SU-DHL-6 (cell line): ENCODE results near the gene COL23A1.

Experiments
- H2AFZ ChIP-seq: fragments of 200-600 bp; sonication (generic); 2 replicates; pipeline ENCODE4 v1.6.1; 2014; ENCODE audit warnings: low read depth, mild to moderate bottlenecking, moderate library complexity, mixed read lengths, antibody characterized with exemption, low read length; ENCODE audit not compliant: severe bottlenecking
- H3F3A ChIP-seq: fragments of 200-600 bp; shearing (Covaris generic); 2 replicates; pipeline ENCODE4 v1.6.0; 2016; ENCODE audit warnings: antibody characterized with exemption, mild to moderate bottlenecking; ENCODE audit not compliant: insufficient read depth
- H3K27ac ChIP-seq: fragments of 200-600 bp; sonication (generic); 2 replicates; pipeline ENCODE4 v1.5.1; 2016; ENCODE audit warnings: low read depth, mild to moderate bottlenecking, low read length, moderate library complexity, mixed read lengths
- H3K27me3 ChIP-seq: fragments of 200-600 bp; sonication (generic), shearing (Covaris generic); 2 replicates; pipeline ENCODE4 v1.6.0; 2014; ENCODE audit warnings: mild to moderate bottlenecking, low read length
- H3K36me3 ChIP-seq: fragments of 200-600 bp; sonication (generic); 2 replicates; pipeline ENCODE4 v1.6.1; 2014; ENCODE audit warnings: mild to moderate bottlenecking, low read length, mixed read lengths
- H3K4me2 ChIP-seq: fragments of 300-600, 200-600 bp; shearing (Covaris generic), sonication (generic); 2 replicates; pipeline ENCODE4 v1.6.0; 2014; ENCODE audit warnings: low read length, low read depth, mild to moderate bottlenecking; ENCODE audit not compliant: poor library complexity, severe bottlenecking
- H3K4me3 ChIP-seq: fragments of 200-600 bp; sonication (generic); 2 replicates; pipeline ENCODE4 v1.5.1; 2014; ENCODE audit warnings: antibody characterized with exemption, low read length, mild to moderate bottlenecking, mixed read lengths; ENCODE audit not compliant: insufficient read depth, poor library complexity, severe bottlenecking
- H3K79me2 ChIP-seq: fragments of 200-600 bp; sonication (generic); 2 replicates; pipeline ENCODE4 v1.6.1; 2014; ENCODE audit warnings: mild to moderate bottlenecking, low read length, moderate library complexity; ENCODE audit not compliant: insufficient read depth
- H3K9ac ChIP-seq: fragments of 200-600 bp; sonication (generic); 2 replicates; pipeline ENCODE4 v1.7.0; 2014; ENCODE audit warnings: mild to moderate bottlenecking, low read length
- H3K9me2 ChIP-seq: fragments of 200-600 bp; sonication (generic); replicated peaks from 2 replicates; pipeline ENCODE4 v1.6.1; 2014; ENCODE audit warnings: low read length; ENCODE audit not compliant: insufficient read depth
- H3K9me3 ChIP-seq: fragments of 200-600 bp; sonication (generic); 2 replicates; pipeline ENCODE4 v1.6.1; 2014; ENCODE audit warnings: low read length, mixed read lengths; ENCODE audit not compliant: insufficient read depth
- H4K20me1 ChIP-seq: fragments of 200-600 bp; sonication (generic); 2 replicates; pipeline ENCODE4 v1.6.1; 2014; ENCODE audit warnings: low read depth, mild to moderate bottlenecking, antibody characterized with exemption, low read length, moderate library complexity, mixed read lengths
- CTCF ChIP-seq: fragments of 200-600 bp; sonication (generic); IDR thresholded peaks from one replicate; pipeline ENCODE4 v1.5.1; 2017; ENCODE audit warnings: antibody characterized with exemption, mild to moderate bottlenecking, low read length, moderate library complexity; ENCODE audit not compliant: insufficient read depth, poor library complexity, severe bottlenecking
- EZH2phosphoT487 ChIP-seq: fragments of 200-600 bp; sonication (generic), shearing (Covaris generic); conservative IDR thresholded peaks from 2 replicates; pipeline ENCODE4 v1.6.1; 2018; ENCODE audit warnings: mild to moderate bottlenecking, antibody characterized with exemption, low read length, moderate library complexity, mixed read lengths

Gene COL23A1

DNA sequence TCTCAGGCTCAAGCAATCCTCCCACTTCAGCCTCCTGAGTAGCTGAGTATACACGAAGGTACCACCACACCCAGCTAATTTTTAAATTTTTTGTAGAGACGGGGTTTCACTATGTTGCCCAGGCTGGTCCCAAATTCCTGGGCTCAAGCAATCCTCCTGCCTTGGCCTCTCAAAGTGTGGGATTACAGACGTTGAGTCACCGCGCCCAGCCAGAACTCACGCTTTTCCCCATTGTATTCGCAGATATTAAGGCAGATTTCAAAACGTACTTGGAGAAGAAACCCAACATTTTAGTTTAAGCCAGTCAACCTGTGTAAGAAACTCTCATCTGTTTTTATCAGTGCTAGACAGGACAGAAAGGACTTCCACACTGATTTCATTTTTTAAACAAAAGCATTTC lies 26.6 kb downstream of the COL23A1 start:
- Histone ChIP-seq H2AFZ (no peak overlapping the region), H3K4me2 (no peak overlapping the region), H3F3A (no peaks in the 10 kb centered on the region), H3K9me2 (no peaks in the 10 kb centered on the region), H3K27ac (no peak overlapping the region), H3K36me3 (no peaks in the 10 kb centered on the region), H3K79me2 (no peaks in the 10 kb centered on the region), H4K20me1 (no peaks in the 10 kb centered on the region), H3K4me3 (no peak overlapping the region), H3K9me3 (no peaks in the 10 kb centered on the region), H3K27me3 (no peaks in the 10 kb centered on the region), H3K9ac (no peak overlapping the region)
- no peak for TF ChIP-seq CTCF
- no peak for TF ChIP-seq EZH2phosphoT487

- Histone ChIP-seq H3K79me2 (no peaks in the 10 kb centered on the region), H3K27me3 (no peaks in the 10 kb centered on the region), H3K4me3 (no peak overlapping the region), H3K9me2 (no peaks in the 10 kb centered on the region), H2AFZ (no peak overlapping the region), H3K9ac (no peak overlapping the region), H3K4me2 (no peak overlapping the region), H3K27ac (no peak overlapping the region), H4K20me1 (no peaks in the 10 kb centered on the region), H3F3A (no peaks in the 10 kb centered on the region), H3K36me3 (no peaks in the 10 kb centered on the region), H3K9me3 (no peaks in the 10 kb centered on the region)
- no peak for TF ChIP-seq EZH2phosphoT487
- no peak for TF ChIP-seq CTCF
These were observed 28.4 kb downstream of the COL23A1 start for GRCh38 chr5:178561746-178562264.

- H3K27ac ChIP-seq = no peak overlapping the region
- no peak overlapping the region for H3K4me2 ChIP-seq
- no peak overlapping the region for H2AFZ ChIP-seq
- H4K20me1 ChIP-seq = no peaks in the 10 kb centered on the region
- H3K9me3 ChIP-seq = no peaks in the 10 kb centered on the region
- no peaks in the 10 kb centered on the region for H3K36me3 ChIP-seq
- H3K27me3 ChIP-seq = no peaks in the 10 kb centered on the region
- H3K9ac ChIP-seq = no peak overlapping the region
- no peaks in the 10 kb centered on the region for H3K79me2 ChIP-seq
- H3F3A ChIP-seq = no peaks in the 10 kb centered on the region
- TF ChIP-seq EZH2phosphoT487 = no peak
- no peak for TF ChIP-seq CTCF
- H3K9me2 ChIP-seq = no peaks in the 10 kb centered on the region
- no peak overlapping the region for H3K4me3 ChIP-seq
These were observed 29.3 kb downstream of the COL23A1 start for GRCh38 chr5:178560911-178561310.
